Smooth muscle cell (in vitro differentiated cells): ENCODE results near the gene CAPRIN1. TPM values are rescaled to one million over a fixed set of nuclear protein-coding genes. Genes with fewer than 3 reads are reported as not detected.

Experiments used
- DNase-seq: peaks from one replicate; lab custom pipeline; 2025; ENCODE audit not compliant: unreplicated experiment; lab: John Stamatoyannopoulos, UW
- H2AFZ ChIP-seq: fragments of 200-600 bp; sonication (generic); 2 replicates; pipeline ENCODE4 v1.6.0; 2016; ENCODE audit warnings: antibody characterized with exemption, low read depth, mild to moderate bottlenecking
- H3F3A ChIP-seq: fragments of 200-600 bp; sonication (generic); 2 replicates; pipeline ENCODE4 v1.6.0; 2017; ENCODE audit warnings: antibody characterized with exemption, low read depth
- H3K27ac ChIP-seq: fragments of 200-600 bp; sonication (generic); 2 replicates; pipeline ENCODE4 v1.5.1; 2016; ENCODE audit warnings: low read depth, mild to moderate bottlenecking
- H3K27me3 ChIP-seq: fragments of 200-600 bp; sonication (generic); 2 replicates; pipeline ENCODE4 v1.6.1; 2016; ENCODE audit warnings: low read depth, mild to moderate bottlenecking
- H3K36me3 ChIP-seq: fragments of 200-600 bp; sonication (generic); 2 replicates; pipeline ENCODE4 v1.5.1; 2016; ENCODE audit warnings: low read depth
- H3K4me1 ChIP-seq: fragments of 200-600 bp; sonication (generic); 2 replicates; pipeline ENCODE4 v1.5.1; 2016; ENCODE audit warnings: low read depth
- H3K4me2 ChIP-seq: fragments of 200-600 bp; sonication (generic); 2 replicates; pipeline ENCODE4 v1.6.0; 2016; ENCODE audit warnings: mild to moderate bottlenecking
- H3K4me3 ChIP-seq: fragments of 200-600 bp; sonication (generic); 2 replicates; pipeline ENCODE4 v1.5.1; 2016; ENCODE audit warnings: mild to moderate bottlenecking
- H3K79me2 ChIP-seq: fragments of 200-600 bp; sonication (generic); 2 replicates; pipeline ENCODE4 v1.6.0; 2016; ENCODE audit warnings: low read depth, mild to moderate bottlenecking
- H3K9ac ChIP-seq: fragments of 200-600 bp; sonication (generic); 2 replicates; pipeline ENCODE4 v1.6.0; 2016; ENCODE audit warnings: low read depth
- H3K9me3 ChIP-seq: fragments of 200-600 bp; sonication (generic); replicated peaks from 2 replicates; pipeline ENCODE4 v1.5.1; 2016; ENCODE audit warnings: low read depth
- H4K20me1 ChIP-seq: fragments of 200-600 bp; sonication (generic); 2 replicates; pipeline ENCODE4 v1.6.0; 2016; ENCODE audit warnings: low read depth
- CTCF ChIP-seq: fragments of 200-600 bp; sonication (generic); IDR thresholded peaks from 2 replicates; pipeline ENCODE4 v1.5.1; 2017; ENCODE audit warnings: borderline replicate concordance, mild to moderate bottlenecking, antibody characterized with exemption; ENCODE audit not compliant: insufficient read depth, poor library complexity, severe bottlenecking
- WGBS: methylation state at CpG from one replicate; pipeline ENCODE4 v1.1.7; 2016; ENCODE audit warnings: low lambda C conversion rate; 5-methylcytosine and 5-hydroxymethylcytosine counted together
- polyA plus RNA-seq: library from polyadenylated mRNA; unstranded; fragments of >200 nt; fragmentation: Nextera tagmentation; extraction: Ambion mirVana; gene quantifications from 2 replicates; pipeline ENCODE4 v1.2.1, GENCODE V29; 2016
- total RNA-seq: library from RNA; depleted of rRNA; stranded (reverse); fragments of >200 nt; gene quantifications from 2 replicates; pipeline ENCODE4 v1.2.3, GENCODE V29; 2014

CAPRIN1 gene
- total and polyA plus RNA-seq, 2 experiments from 2014 or later: 93.9 to 215 TPM

- Histone ChIP-seq H3F3A (no peaks in the 10 kb centered on the region), H3K27ac (no peak overlapping the region), H3K36me3 (no peaks in the 10 kb centered on the region), H3K79me2 (no peaks in the 10 kb centered on the region), H2AFZ (no peak overlapping the region), H3K27me3 (no peaks in the 10 kb centered on the region), H3K4me1 (no peaks in the 10 kb centered on the region), H3K9ac (no peak overlapping the region), H3K4me3 (no peak overlapping the region), H4K20me1 (no peaks in the 10 kb centered on the region), H3K4me2 (no peak overlapping the region), H3K9me3 (no peaks in the 10 kb centered on the region)
- 80% methylated on average over 10 of the region's 10 CpGs for WGBS
- TF ChIP-seq CTCF: no peak
- no peak for DNase-seq
These were observed 23.8 kb upstream of the CAPRIN1 start for GRCh38 chr11:34027516-34028408.

- Histone ChIP-seq H2AFZ (no peak overlapping the region), H3F3A (no peaks in the 10 kb centered on the region), H3K9me3 (no peaks in the 10 kb centered on the region), H3K4me1 (no peaks in the 10 kb centered on the region), H3K4me3 (no peak overlapping the region), H4K20me1 (no peaks in the 10 kb centered on the region), H3K36me3 (no peaks in the 10 kb centered on the region), H3K27ac (no peak overlapping the region), H3K4me2 (no peak overlapping the region), H3K27me3 (no peaks in the 10 kb centered on the region), H3K79me2 (no peaks in the 10 kb centered on the region), H3K9ac (no peak overlapping the region)
- TF ChIP-seq CTCF: no peak
- WGBS: 65% methylated on average over 2 of the region's 2 CpGs
- no peak for DNase-seq
These were observed 23.1 kb upstream of the CAPRIN1 start for GRCh38 chr11:34028425-34028824.

- Histone ChIP-seq H3K36me3 (no peaks in the 10 kb centered on the region), H3K79me2 (no peaks in the 10 kb centered on the region), H3K27me3 (no peaks in the 10 kb centered on the region), H3K4me1 (no peaks in the 10 kb centered on the region), H3K27ac (no peak overlapping the region), H4K20me1 (no peaks in the 10 kb centered on the region), H3F3A (no peaks in the 10 kb centered on the region), H3K4me2 (no peak overlapping the region), H2AFZ (no peak overlapping the region), H3K9ac (no peak overlapping the region), H3K9me3 (no peaks in the 10 kb centered on the region), H3K4me3 (no peak overlapping the region)
- 94% methylated on average over 4 of the region's 4 CpGs for WGBS
- TF ChIP-seq CTCF: no peak
- no peak for DNase-seq
These were observed 22.4 kb upstream of the CAPRIN1 start for GRCh38 chr11:34029176-34029575.

GRCh38 chr11:34030382-34030781 is 21.1 kb upstream of the CAPRIN1 start:
- Histone ChIP-seq H2AFZ (no peak overlapping the region), H3K27me3 (no peaks in the 10 kb centered on the region), H3K9ac (no peak overlapping the region), H3K36me3 (no peaks in the 10 kb centered on the region), H3K4me3 (no peak overlapping the region), H3K9me3 (no peaks in the 10 kb centered on the region), H4K20me1 (no peaks in the 10 kb centered on the region), H3K4me2 (no peak overlapping the region), H3F3A (no peaks in the 10 kb centered on the region), H3K27ac (no peak overlapping the region), H3K4me1 (no peaks in the 10 kb centered on the region), H3K79me2 (no peaks in the 10 kb centered on the region)
- no peak for TF ChIP-seq CTCF
- DNase-seq: no peak
- WGBS: 73% methylated on average over 1 of the region's 1 CpG
